Tongue (tissue), 2 donors: ENCODE data around the gene KLF2. TPM values are rescaled to one million over a fixed set of nuclear protein-coding genes. Genes with fewer than 3 reads are reported as not detected.
A peak's percentile ranks its signal among the peaks of the same experiment; 100 is the strongest.

ENCODE experiments used
- DNase-seq: peaks from one replicate; pipeline ENCODE4 v3.0.0-alpha.2; 2015
- total RNA-seq: library from RNA; depleted of rRNA; stranded (reverse); fragments of >200 nt; gene quantifications from one replicate; pipeline ENCODE4 v1.2.3, GENCODE V29; 2014

Gene KLF2
- total RNA-seq, 1 donor from 2014 or later: 14.2 TPM

DNA sequence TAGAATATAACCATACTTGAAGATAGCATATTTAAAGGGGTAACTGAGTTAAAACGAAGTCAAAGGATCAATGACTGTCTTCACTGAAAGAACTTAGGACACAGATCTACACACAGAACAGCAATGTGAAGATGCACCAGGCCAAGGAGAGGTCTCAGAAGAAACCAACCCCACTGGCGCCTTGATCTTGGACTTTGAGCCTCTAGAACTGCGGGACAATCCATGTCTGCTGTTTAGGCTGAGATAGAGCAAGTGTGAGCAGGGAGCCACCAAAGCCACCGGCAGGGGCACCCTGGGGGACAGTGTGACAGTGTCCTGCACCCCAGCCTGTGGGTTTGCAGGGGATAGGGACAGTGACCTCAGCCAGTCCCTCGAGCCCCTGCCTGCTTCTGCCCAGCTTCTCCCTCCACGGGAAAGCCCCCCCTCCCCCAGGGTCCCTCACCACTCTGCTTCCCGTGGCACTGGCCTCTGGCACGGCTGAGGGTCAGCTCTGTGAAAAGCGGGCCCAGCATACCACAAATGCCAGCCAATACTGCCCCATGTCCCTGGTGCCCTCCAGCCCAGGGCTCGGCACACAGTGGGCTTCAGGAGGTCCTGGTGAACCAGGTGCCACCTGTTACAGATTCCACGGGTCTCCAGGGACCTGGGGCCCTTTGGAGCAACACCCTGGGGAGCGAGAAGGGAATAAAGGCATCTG is 40.8 kb downstream of the KLF2 start:
- DNase-seq: no peak

DNA sequence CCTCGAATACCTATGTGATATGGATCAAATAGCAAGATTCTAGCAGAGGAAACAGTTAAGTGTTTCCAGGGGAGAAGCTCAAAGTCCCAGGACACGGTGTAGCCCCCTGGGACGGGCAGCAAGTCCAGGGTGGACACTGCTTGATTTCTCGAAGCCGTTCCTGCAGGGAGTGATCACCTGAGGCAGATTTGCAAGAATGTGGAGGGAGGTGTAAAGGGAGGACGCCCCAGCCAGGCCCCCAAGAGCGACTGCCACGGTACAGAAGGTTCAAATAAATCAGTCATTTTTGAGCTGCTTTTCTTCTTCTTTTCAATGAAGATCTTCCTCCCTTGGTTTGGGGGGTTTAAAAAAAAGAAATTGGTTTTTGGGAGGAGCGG is 41.4 kb downstream of the KLF2 start:
- DNase-seq: no peak

DNA sequence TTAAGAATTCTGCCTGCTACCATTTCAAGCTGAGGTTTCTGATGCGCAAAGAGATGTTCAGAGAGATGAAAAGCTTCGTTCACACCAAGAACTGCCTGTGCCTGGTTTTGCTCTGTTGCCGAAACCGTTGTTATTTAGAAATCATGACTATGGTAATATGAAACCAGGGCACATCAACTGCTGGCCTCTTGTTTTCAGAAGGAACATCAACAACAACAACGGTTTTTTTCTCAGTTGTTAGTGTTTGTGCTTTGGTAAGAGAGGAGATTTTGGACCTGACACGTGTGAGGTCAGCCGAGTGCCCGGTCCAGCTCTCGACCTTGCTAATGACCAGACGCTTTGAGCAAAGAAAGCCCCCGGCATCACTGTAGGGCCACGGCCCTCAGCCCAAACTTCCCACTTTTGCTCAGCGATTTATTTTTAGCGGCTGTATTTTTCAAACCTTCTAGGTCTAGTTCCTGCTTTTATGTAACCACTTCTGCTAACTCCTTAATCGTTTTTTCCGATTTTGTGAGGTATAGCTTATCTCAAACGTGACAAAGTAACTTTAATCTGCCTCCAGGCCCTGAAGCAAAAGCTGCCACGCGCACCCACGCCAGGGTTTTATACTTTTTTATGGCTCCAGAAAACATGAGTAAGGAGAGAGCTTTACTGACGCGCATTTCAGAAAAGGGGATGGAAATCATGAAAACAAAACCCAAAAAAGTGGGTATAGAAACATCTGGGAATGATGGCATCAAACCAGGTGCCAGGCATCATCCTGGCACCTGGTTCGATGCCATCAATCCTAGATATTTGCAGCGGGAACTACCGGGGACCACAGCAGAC is 42.0 kb downstream of the KLF2 start:
- peak; percentile 27 for DNase-seq

DNA sequence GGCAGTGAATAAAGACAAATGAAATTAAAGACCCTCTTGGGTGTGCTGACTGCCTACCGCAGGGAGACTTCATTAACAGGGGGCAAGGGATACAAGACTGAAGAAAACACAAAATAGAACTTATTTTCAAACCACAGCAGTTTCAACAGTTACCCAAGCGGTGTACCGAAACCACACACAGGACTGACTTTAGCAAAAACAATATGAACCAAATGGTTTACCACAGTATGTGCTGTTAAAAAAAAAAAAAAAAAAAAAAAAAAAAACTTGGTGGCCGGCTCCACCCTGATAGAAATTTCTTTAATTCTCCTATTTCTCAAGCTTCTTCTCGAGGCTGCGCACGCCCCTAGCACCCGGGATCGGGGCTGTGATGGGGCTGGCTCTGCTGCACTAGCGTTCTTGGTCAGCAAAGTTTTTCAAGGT is 42.6 kb downstream of the KLF2 start:
- no peak for DNase-seq

DNA sequence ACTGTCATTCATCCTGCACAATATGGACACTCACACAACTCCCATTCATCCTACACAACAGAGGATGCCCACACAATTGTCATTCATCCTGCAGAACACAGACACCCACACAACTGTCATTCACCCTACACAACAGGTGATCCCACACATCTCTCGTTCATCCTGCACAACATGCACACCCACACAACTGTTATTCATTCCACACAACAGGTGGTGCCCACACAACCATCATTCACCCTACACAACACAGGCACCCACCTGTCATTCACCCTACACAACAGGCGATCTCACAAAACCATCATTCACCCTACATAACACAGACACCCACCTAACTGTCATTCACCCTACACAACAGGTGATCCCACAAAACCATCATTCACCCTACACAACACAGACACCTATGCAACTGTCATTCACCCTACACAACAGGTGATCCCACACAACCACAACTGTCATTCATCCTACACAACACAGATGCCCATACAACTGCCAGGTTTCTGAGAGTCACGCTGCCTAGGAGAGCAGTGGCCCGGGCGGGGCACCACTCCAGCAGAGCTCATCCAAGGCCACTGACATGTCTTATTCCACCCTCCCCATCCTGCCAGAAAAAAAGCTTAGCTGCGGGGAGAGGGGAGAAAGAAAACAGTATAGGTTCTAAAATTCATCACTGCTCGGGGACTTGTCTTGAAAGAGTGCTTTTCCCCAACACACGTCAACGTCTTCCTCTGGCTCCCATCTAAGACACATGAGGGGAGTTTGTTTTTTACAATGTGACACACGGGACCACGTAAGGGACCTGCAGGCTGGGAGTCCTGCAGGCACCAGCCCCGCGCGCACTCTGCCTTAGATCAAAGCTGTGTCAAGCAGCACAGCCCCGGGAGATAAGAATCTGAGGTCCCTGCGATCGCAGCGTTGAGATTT is 44.0 kb downstream of the KLF2 start:
- no peak for DNase-seq

DNA sequence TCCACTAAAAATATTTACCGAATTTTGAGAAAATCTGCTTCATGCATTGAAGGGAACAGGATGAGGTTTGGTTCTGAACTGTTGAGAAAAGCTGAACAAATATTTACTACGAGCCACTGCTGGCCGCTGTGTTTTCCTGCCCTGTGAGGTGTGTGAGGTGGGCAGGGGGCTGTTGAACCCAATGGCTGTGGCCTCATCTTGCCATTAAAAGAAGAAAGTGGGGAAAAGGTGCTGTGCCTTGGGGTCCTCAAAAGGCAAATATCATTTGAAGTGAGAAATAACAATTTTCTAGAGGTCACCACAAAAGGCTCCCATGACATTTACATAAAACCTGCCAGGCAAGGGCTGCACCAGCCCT is 44.7 kb downstream of the KLF2 start:
- no peak for DNase-seq

DNA sequence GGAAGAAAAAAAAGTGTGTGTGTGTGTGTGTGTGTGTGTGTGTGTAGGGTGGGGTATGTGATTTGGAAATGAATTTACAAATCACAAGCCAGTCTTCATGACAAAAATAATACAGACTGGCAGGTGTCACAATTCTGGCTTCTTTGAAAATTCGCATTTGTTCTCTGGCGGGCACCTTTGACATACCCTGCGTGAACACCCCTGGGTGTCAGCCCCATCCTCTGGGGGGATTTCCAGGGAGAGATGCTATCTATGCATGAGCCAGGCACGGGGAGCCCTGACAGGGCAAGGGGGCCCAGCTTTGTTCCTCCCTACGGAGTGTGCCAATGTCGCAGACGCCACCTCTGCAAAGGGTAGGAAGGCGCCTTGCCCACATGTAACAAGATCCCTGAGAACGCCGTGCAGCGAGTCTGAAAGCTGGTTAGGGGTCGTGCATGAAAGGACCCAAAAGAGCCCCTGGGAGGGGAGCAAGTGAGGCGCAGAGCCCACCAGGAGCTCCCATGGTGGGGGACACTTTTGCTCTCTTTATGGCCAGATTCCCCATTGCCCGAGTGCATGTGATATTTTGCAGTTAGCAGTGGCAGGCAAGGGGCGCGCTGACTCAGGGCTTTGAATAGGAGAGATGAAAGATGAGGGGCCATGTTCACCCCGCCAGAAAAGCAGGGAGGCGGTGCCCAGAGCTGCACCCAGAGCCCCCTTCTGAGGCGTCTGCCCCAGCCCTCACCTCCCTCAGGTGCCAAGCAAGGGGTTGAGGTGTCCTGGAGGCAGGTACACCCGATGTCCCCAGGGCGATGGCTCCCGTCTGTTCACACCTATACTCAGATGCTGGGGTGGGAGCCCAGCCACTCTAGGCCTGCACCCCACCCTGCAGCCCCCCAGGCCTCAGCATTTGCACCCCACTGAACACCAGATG is 45.3 kb downstream of the KLF2 start:
- no peak for DNase-seq

DNA sequence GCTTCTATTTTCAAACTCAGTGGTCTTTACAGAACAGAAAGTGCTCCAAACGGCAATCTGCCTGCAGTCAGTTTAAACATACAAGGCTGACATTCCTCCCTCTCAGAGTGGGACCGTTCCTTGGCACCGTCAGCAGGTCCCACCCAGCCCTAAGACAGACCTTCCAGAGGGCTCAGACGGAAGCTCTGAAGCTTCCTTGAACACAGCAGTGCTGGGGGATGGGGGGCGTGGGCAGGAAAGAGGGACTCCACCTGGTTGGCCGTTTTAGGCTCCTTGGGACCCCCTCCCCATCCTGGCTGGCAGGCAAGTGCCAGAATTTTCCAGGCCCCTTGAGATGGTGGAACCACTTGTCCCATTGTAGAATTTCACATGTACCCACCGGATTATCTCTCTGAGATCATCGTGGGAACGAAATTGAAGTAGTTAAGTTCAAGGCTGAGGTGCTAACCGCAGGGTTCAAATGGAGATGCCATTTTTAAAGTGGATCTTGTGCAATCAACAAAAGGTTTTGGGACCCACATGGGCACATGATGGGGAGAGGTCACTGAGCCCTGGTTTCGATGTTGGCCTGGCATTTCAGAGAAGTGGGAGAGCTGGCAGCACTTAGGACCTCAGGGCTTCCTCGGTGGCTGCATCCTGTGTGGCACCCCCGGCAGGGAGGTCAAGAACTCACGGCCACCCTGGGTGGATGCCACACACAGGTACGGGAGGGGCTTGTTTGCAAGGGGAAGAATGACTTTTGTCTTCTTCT is 46.2 kb downstream of the KLF2 start:
- no peak for DNase-seq

DNA sequence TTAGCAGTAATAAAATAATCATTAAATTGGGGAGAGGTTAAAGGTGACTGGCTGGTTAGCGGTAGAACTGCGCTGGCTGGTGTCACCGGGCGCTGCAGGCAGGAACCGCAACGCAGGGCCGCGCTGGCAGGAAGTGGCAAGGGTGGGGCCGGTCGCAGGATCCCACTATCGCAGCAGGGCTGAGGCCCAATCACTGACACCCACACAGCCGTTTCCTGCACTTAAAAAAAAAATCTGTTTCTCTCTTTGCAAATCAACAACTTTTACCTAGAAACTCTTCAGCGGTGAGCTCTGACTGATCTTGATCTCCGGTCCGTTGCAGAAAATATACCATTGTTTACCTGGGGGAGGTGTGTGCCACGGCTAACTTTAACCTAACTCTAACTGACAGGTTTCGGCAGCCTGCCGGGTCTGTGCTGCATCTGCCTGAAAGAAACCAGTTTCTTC is 46.9 kb downstream of the KLF2 start:
- DNase-seq: no peak

DNA sequence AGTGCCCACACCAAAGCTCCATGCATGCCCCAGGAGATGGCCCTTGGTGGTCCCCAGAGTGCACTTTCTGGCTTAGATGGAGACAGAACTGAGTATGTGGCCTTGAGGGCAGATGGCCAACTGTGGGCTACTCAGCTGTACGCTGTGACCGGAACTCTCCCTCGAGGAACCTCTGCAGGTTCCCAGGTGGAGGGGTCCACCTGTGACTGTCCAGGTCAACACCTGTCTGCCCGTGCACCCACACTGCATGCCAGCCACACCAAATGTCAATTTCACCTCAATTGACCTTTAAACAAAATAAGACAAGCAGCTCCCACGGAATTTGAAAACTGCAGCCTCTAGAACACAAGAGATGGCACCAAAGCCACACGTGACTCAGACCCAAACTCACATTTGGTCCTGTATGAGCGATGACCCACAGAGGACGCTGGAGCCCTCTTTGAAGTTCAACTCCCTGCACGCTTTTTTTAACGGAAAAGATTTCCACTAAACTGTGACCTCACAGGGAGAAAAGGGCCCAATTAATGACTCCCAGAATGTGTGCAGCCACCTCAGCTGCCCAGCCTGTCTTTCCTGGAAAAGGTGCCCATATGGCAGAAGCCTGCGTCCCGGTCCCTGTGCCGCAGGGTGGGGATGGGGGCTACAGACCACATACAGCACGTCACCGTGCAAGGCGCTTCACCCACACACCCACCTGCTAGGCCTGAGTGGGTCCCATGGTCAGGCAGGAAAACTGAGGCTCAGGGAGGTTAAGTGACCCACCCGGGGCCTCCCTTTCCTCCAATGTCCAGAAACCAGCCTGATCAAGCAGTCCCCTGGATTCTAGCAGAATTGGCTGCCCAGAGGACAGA is 47.7 kb downstream of the KLF2 start:
- no peak for DNase-seq

DNA sequence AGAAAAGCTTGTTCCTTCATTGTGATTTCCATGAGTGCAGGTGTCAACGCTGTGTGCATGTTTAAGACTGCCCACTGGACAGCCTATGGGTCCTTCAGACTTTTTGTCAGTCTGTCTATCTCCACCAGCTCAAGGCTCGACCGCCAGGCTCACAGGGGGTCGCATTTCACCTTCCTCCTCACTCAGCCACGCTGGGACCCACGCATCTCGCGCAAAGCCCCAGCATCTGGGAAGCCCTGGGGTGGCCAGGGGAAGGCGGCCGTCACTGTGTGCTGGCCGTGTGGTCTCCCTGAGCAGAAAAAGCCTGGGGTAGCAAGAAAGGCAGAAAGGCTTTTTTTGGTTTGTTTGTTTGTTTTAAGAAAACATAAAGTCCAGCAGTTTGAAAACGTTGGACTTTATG is 48.5 kb downstream of the KLF2 start:
- DNase-seq: no peak

DNA sequence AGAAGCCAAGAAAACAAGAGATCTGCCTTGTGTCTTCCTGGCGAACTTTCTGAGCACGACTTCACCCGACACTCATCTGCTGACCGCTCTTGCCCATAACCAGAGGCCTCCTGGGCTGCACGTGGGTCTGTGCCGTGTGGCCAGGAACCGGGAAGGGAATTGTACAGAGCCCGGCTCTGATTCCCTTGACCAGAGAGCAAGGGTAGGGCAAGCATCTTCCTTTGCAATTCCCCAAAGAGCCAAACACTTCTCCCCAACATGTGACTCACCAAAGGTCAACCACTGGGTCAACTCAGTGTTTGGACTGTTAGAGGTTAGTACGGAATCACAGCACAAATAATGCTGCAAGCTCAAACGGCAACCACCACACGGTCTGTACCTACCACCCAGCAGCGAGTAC is 48.9 kb downstream of the KLF2 start:
- no peak for DNase-seq

DNA sequence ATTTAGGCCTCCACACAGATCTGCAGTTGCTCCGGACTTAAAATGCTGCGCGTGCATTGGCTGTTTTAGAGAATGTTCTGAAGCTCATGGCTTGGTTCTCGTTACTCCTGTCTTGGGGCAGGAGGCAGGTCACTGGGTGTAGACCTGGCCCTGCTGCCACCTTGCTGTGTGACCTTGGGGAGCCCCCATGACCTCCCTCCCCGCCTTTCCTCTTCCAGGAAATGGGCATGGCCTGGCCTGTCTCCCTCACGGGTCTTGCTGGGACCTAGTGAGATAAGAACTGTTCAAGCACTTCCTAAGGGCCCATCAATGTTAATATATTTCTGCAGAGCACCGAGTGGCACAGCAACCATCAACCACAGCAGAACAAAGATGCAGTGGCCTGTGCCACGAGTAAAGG is 49.4 kb downstream of the KLF2 start:
- DNase-seq: no peak

DNA sequence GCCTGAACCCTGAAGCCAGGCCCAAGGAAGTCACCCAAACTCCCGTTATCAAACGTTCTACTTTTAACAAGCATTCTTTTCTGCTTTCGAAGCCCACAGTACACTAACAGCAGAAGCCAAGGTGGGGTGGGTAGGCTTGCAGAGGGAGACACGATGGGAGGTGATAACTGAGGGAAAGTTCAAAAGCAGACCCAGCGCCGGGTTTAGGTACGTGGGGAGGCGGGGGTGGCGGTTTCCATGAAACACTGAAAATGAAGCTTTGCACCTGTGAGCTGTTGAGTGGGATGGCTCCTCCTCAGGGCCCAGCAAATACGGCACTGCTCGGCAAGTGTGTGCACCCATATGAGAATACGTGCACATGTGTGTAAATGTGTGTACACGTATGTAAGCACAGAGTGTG is 49.8 kb downstream of the KLF2 start:
- DNase-seq: no peak

DNA sequence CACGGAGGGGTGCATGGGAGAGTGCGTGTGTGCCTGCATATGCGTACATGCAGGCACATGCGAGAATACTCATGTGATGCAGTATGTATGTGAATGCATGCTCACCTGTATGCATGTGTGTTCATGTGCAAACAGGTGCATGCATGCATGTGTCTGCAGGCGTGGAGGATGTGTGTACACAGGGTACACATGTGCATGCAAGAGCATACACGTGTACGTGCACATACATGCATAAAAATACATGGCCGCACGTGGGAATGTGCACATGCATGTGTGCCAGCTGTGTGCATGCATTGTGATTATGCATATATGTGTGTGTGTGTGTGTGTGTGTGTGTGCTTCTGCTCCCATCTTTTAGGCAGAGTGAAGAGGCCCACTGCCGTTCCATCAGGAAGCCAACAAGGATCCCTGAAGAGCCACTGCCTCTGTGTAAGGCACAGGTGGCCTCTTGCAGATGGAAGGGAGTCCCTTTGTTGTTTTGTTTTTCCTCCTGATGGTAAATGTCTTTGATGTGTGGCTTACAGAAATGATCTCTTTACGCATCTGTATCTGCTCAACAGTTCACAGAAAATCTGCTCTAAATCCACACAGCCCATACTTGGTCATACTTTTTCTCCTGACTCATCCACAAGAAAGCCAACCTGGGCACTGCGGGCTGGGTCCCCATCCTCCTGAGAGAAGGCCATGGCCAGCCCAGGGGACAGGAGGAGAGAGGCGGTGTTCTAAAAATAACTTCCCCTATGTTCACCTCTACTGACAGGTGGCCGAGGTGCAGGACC is 50.7 kb downstream of the KLF2 start:
- no peak for DNase-seq

DNA sequence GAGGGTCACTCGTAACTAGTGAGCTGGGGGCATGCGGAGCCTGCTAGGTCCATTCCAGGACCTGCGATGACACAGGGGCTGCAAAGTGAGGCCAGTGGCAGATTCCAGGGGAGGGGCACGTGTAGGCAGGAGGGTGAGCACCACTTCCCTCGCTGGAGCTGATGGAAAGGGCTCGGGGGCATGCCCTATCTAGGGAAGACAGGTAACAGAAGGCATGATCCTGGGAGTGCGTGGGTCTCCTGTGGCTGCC is 51.2 kb downstream of the KLF2 start:
- no peak for DNase-seq

DNA sequence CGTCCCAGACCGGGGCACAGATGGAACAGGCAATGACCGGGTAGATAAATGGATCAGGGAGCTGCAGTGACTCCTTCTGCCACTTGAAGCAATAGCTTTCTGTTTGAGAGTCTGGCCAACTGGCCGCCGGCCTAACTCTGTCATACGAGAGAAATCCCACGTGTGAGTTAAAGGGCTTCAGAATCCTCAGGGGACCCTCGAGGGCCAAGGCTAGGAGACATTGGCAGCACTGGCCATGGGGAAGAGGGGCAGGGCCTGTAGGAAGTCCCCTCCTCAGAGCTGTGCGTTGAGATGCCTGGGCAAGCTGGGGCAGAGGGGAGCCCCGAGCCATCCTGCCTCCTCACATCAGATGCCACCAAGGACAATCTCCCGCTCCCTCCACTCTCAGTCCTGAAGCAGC is 51.6 kb downstream of the KLF2 start:
- no peak for DNase-seq

DNA sequence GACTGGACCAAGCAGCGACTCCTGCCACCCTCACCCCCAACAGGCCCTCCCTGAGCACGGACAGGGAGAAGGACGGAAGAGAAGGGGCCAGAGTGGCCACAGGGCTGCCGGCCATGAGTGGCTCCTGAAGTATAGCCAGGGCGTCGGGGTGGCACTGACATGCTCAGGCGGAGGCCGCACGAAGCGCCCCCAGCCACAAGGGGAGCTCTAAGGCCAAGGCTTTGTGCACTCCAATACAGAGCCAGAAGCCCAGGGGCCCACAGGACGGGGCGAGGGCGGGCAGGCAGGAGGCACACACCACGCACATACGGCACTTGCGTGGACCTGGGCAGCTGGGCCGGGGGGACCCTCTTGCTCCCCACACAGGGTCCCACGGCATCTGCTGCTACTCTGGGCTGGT is 52.0 kb downstream of the KLF2 start:
- no peak for DNase-seq

DNA sequence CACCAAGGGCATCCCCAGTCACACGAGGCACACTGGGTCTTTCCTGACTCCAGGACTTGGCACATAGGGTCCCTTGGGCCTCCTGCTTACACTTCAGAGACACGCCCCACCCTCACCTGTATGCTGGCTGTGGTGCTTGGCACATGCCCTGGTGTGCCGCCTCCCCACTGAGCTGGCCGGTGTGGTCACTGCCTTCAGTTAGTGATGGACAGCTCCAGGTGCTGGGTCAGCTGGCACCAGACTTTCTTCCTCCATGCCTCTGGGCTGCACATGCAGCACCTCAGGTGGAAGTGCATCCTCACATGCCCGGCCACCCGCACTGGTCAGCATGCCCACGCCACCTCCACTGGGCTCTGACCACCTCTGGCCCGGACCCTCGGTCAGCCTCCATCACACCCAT is 52.9 kb downstream of the KLF2 start:
- peak; percentile 43 for DNase-seq
